ENCODE data around the gene ARL15. TPM values are rescaled to one million over a fixed set of nuclear protein-coding genes. Genes with fewer than 3 reads are reported as not detected.

The ARL15 gene
- total and polyA plus RNA-seq, 2 of the 4 experiments (the other 2 are of a cell fraction): 7.3 to 19.2 TPM

DNA sequence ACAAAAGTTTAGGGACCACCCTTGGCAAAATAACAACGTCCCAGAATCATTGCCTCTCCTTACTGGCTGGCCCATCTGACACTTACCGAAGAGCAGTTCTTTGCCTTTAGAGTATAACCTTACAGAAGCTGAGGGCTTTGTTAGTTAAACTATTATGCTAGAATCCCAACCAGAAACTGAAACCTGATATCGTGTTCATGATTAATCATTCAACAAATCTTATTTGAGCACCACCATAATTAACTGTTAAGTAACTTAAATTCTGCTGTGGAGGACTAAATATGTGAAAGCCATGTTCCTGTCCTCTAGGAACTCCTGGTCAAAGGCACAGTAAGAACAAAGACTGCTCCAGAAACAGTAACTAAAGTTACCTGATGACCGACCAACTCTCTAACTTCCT lies 104.9 kb downstream of the ARL15 start:
- Histone ChIP-seq H3K36me3 (ENCODE audit: control insufficient read depth, insufficient read depth, low read length) (no peaks in the 10 kb centered on the region), H3K18ac (ENCODE audit: low read depth, low read length) (no peak overlapping the region), H3K27me3 (ENCODE audit: control insufficient read depth, insufficient read depth, low read length) (no peaks in the 10 kb centered on the region), H3K4me3 (ENCODE audit: insufficient read depth, low read depth, low read length) (no peak overlapping the region), H2AK5ac (ENCODE audit: low read depth, low read length) (no peak overlapping the region), H3K4me1 (ENCODE audit: control insufficient read depth, insufficient read depth, low read length) (no peaks in the 10 kb centered on the region), H3K23ac (ENCODE audit: low read depth, low read length) (no peak overlapping the region), H4K20me1 (ENCODE audit: insufficient read depth, low read length) (no peaks in the 10 kb centered on the region), H2BK120ac (ENCODE audit: low read depth, low read length) (no peak overlapping the region), H4K5ac (ENCODE audit: low read depth, low read length) (no peak overlapping the region), H3K4ac (ENCODE audit: low read depth, low read length) (no peak overlapping the region), H2AK9ac (replicated peaks; ENCODE audit: low read depth, low read length, poor library complexity) (no peak overlapping the region), H3K9ac (ENCODE audit: low read depth, low read length) (no peak overlapping the region), H2BK15ac (ENCODE audit: low read depth, low read length) (no peak overlapping the region), H2BK20ac (ENCODE audit: low read depth, low read length) (no peak overlapping the region), H2BK5ac (ENCODE audit: low read depth, low read length, poor library complexity, severe bottlenecking) (no peak overlapping the region), H3K14ac (replicated peaks; ENCODE audit: low read depth, low read length) (no peak overlapping the region), H4K8ac (ENCODE audit: low read depth in 2 of 2, low read length in 2 of 2) (no peak overlapping the region), H3K4me2 (ENCODE audit: low read depth, low read length) (no peak overlapping the region; the same call in 1 of the 2 replicates), H3K56ac (ENCODE audit: extremely low read depth, insufficient read depth, low read length) (no peak overlapping the region), H4K91ac (ENCODE audit: insufficient read depth, low read depth, low read length) (no peak overlapping the region), H3K27ac (ENCODE audit: insufficient read depth, low read length) (no peak overlapping the region), H3K79me1 (ENCODE audit: low read depth in 1 of 2, low read length in 2 of 2) (no peaks in the 10 kb centered on the region), H3K9me3 (ENCODE audit: control insufficient read depth, insufficient read depth, low read length) (peaks cover 2% of the 10 kb centered on the region; the same call in 1 of the 2 replicates), H3K9me1 (ENCODE audit: insufficient read depth, low read length) (no peaks in the 10 kb centered on the region), H2AFZ (replicated peaks; ENCODE audit: low read length, poor library complexity) (no peak overlapping the region)
- intact Hi-C loops (cut with micrococcal nuclease): no loop called here
- no peak for TF ChIP-seq FOS (IDR thresholded peaks at IDR 0.05; ENCODE audit: low read depth, low read length)
- no peak for TF ChIP-seq SMC3 (IDR thresholded peaks at IDR 0.05; ENCODE audit: low read depth, low read length)
- no peak for TF ChIP-seq CHD1 (IDR thresholded peaks at IDR 0.05; ENCODE audit: low read depth, low read length)
- TF ChIP-seq CEBPB (IDR thresholded peaks at IDR 0.05; ENCODE audit: low read depth, low read length): no peak
- TF ChIP-seq RCOR1 (IDR thresholded peaks at IDR 0.05; ENCODE audit: insufficient replicate concordance, low read length): no peak
- TF ChIP-seq NFE2L2 (IDR thresholded peaks at IDR 0.05; ENCODE audit: low read depth, low read length): no peak
- TF ChIP-seq POLR2A (IDR thresholded peaks at IDR 0.05; ENCODE audit: low read depth, low read length): no peak
- no peak for TF ChIP-seq BHLHE40 (IDR thresholded peaks at IDR 0.05; ENCODE audit: low read depth, low read length)
- no peak for TF ChIP-seq RAD21 (IDR thresholded peaks at IDR 0.05; ENCODE audit: low read length)
- TF ChIP-seq MAFK (IDR thresholded peaks at IDR 0.05; ENCODE audit: low read depth, low read length): no peak
- dilution Hi-C loops (cut with HindIII; ENCODE audit: low sequenced_read_pairs, unreplicated experiment): no loop called here
- DNase-seq (no peak), ATAC-seq (ENCODE audit: low read depth) (no peak)
- no CpG with 5 or more reads among the region's 4 CpGs for WGBS, 2 experiments (ENCODE audit: extremely low coverage in 2 of 2, insufficient read length in 1 of 2)
- in situ Hi-C loops (cut with MboI; ENCODE audit: low sequenced_read_pairs): loop anchor here (25.0 kb wide), 1 partner anchor 1243 kb away; no protein-coding TSS in a partner anchor
- ChIA-PET POLR2A (ENCODE audit: unreplicated experiment) (no interaction called here), CTCF (no interaction called here)
- no TSS peak for BruUV-seq (replicated peaks)
